GM23338 (cell line): Measurements from ENCODE around the gene CTAG2. TPM values are rescaled to one million over a fixed set of nuclear protein-coding genes. Genes with fewer than 3 reads are reported as not detected.

Experiments used
- ETS1 ChIP-seq: IDR thresholded peaks from 2 replicates; pipeline ENCODE4 v1.6.1; 2016; ENCODE audit warnings: antibody characterized with exemption
- NANOG ChIP-seq: IDR thresholded peaks from 2 replicates; pipeline ENCODE4 v1.6.1; 2016; ENCODE audit warnings: antibody characterized with exemption, borderline replicate concordance
- POLR2AphosphoS5 ChIP-seq: IDR thresholded peaks from 2 replicates; pipeline ENCODE4 v1.6.1; 2016; ENCODE audit warnings: antibody characterized with exemption, low read depth
- REST ChIP-seq: IDR thresholded peaks from one replicate; pipeline ENCODE4 v1.6.1; 2018; ENCODE audit warnings: antibody characterized with exemption; ENCODE audit not compliant: unreplicated experiment
- polyA plus RNA-seq: library from polyadenylated mRNA; unstranded; fragments of >200 nt; fragmentation: Nextera tagmentation; extraction: Ambion mirVana; gene quantifications from 2 replicates; pipeline ENCODE4 v1.2.1, GENCODE V29; 2016
- total RNA-seq: library from RNA; depleted of rRNA; stranded (reverse); fragments of >200 nt; shearing (Covaris generic); gene quantifications from 2 replicates; pipeline ENCODE4 v1.2.3, GENCODE V29; 2014
- TF ChIP-seq, protein P1 (sequence below): fragments of 250-450 bp; sonication (Bioruptor Pico); IDR thresholded peaks from 2 replicates; pipeline ENCODE4 v1.5.0; 2020; ENCODE audit warnings: mild to moderate bottlenecking, moderate library complexity

The CTAG2 gene
- total and polyA plus RNA-seq, 2 experiments from 2014 or later = 0.87 TPM; not detected in 1

DNA sequence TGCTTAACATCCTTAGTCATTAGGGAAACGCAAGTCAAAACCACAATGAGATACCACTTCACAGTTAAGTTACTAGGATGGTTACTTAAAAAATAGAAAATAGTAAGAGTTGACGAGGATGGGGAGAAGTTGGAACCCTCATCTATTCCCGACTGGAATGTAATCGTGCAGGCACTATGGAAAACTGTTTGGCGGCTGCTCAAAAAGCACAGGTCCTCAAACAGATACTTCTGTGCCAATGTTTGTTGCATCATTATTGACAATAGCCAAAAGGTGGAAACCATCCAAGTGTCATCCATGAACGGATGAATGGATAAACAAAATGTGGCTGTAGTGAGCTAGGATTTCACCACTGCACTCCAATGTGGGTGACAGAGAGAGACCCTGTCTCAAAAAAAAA, 46.0 kb downstream of the CTAG2 start (continued):
- TF ChIP-seq, protein P1, sequence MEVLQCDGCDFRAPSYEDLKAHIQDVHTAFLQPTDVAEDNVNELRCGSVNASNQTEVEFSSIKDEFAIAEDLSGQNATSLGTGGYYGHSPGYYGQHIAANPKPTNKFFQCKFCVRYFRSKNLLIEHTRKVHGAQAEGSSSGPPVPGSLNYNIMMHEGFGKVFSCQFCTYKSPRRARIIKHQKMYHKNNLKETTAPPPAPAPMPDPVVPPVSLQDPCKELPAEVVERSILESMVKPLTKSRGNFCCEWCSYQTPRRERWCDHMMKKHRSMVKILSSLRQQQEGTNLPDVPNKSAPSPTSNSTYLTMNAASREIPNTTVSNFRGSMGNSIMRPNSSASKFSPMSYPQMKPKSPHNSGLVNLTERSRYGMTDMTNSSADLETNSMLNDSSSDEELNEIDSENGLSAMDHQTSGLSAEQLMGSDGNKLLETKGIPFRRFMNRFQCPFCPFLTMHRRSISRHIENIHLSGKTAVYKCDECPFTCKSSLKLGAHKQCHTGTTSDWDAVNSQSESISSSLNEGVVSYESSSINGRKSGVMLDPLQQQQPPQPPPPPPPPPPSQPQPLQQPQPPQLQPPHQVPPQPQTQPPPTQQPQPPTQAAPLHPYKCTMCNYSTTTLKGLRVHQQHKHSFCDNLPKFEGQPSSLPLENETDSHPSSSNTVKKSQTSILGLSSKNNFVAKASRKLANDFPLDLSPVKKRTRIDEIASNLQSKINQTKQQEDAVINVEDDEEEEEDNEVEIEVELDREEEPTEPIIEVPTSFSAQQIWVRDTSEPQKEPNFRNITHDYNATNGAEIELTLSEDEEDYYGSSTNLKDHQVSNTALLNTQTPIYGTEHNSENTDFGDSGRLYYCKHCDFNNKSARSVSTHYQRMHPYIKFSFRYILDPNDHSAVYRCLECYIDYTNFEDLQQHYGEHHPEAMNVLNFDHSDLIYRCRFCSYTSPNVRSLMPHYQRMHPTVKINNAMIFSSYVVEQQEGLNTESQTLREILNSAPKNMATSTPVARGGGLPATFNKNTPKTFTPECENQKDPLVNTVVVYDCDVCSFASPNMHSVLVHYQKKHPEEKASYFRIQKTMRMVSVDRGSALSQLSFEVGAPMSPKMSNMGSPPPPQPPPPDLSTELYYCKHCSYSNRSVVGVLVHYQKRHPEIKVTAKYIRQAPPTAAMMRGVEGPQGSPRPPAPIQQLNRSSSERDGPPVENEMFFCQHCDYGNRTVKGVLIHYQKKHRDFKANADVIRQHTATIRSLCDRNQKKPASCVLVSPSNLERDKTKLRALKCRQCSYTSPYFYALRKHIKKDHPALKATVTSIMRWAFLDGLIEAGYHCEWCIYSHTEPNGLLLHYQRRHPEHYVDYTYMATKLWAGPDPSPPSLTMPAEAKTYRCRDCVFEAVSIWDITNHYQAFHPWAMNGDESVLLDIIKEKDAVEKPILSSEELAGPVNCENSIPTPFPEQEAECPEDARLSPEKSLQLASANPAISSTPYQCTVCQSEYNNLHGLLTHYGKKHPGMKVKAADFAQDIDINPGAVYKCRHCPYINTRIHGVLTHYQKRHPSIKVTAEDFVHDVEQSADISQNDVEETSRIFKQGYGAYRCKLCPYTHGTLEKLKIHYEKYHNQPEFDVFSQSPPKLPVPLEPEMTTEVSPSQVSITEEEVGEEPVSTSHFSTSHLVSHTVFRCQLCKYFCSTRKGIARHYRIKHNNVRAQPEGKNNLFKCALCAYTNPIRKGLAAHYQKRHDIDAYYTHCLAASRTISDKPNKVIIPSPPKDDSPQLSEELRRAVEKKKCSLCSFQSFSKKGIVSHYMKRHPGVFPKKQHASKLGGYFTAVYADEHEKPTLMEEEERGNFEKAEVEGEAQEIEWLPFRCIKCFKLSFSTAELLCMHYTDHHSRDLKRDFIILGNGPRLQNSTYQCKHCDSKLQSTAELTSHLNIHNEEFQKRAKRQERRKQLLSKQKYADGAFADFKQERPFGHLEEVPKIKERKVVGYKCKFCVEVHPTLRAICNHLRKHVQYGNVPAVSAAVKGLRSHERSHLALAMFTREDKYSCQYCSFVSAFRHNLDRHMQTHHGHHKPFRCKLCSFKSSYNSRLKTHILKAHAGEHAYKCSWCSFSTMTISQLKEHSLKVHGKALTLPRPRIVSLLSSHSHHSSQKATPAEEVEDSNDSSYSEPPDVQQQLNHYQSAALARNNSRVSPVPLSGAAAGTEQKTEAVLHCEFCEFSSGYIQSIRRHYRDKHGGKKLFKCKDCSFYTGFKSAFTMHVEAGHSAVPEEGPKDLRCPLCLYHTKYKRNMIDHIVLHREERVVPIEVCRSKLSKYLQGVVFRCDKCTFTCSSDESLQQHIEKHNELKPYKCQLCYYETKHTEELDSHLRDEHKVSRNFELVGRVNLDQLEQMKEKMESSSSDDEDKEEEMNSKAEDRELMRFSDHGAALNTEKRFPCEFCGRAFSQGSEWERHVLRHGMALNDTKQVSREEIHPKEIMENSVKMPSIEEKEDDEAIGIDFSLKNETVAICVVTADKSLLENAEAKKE (CRISPR knock-in tag) = no peak
- TF ChIP-seq POLR2AphosphoS5 (no peak), ETS1 (no peak), REST (no peak), NANOG (no peak)
